Measurements from ENCODE around the gene ZNF221. TPM values are rescaled to one million over a fixed set of nuclear protein-coding genes. Genes with fewer than 3 reads are reported as not detected.
A peak's percentile ranks its signal among the peaks of the same experiment; 100 is the strongest.

ZNF221 gene
- total RNA-seq, 1 experiment from 2014 or later, result 2.8 TPM

GRCh38 chr19:44002566-44003460 is 51.8 kb downstream of the ZNF221 start, which contains the start of gene ZNF230:
Gene ZNF230 (plus strand): TSS chr19:44002957. CDS start chr19:44007079, 4,122 bp downstream.
- CTCF ChIA-PET, result no interaction called here
- TSS peak; percentile 93 for BruUV-seq (replicated peaks)
- peak within 1 kb of the TSS; percentile 93 for H3K27ac ChIP-seq (ENCODE audit: low read length)

More at GRCh38 chr19:44002566-44003460, 51.8 kb downstream of the ZNF221 start, which contains the start of gene ZNF230:
- H3K4me3 ChIP-seq (ENCODE audit: low read depth in 2 of 2, low read length in 2 of 2), result peak within 1 kb of the TSS; percentile 73 to 92
- no peaks in the 10 kb centered on the region for H3K9me3 ChIP-seq (ENCODE audit: control insufficient read depth, insufficient read depth, low read depth, low read length)
- peaks cover 3% of the 10 kb centered on the region; the same call in 1 of the 2 replicates for H3K36me3 ChIP-seq (ENCODE audit: control insufficient read depth, insufficient read depth, low read length)
- POLR2A ChIA-PET, result no interaction called here
- ATAC-seq (peak; percentile 99), DNase-seq (ENCODE audit: low read depth, low spot score) (peak; percentile 80)
- intact Hi-C loops (cut with micrococcal nuclease; ENCODE audit: unreplicated experiment) (no loop called here), in situ Hi-C loops (cut with HindIII; ENCODE audit: low pct_unique_long_range_greater_than_20kb, low sequenced_read_pairs) (no loop called here)
- no peaks in the 10 kb centered on the region for H3K27me3 ChIP-seq (ENCODE audit: control insufficient read depth, insufficient read depth, low read length)
- H3K4me1 ChIP-seq (ENCODE audit: control insufficient read depth, insufficient read depth, low read length), result no peaks in the 10 kb centered on the region; the same call in none of the 2 replicates
- TF ChIP-seq CTCF (IDR thresholded peaks at IDR 0.05), result no peak
- peak; percentile 60; the same call in 1 of the 2 replicates for TF ChIP-seq SIN3A (IDR thresholded peaks at IDR 0.05; ENCODE audit: borderline replicate concordance, insufficient read depth, low read depth, low read length)
- TF ChIP-seq POLR2AphosphoS5 (IDR thresholded peaks at IDR 0.05; ENCODE audit: low read depth, low read length), result peak; percentile 52; the same call in 1 of the 2 replicates
- TF ChIP-seq TCF7L2 (IDR thresholded peaks at IDR 0.05; ENCODE audit: low read depth, low read length), result peak; percentile 62
- no peak for TF ChIP-seq REST (IDR thresholded peaks at IDR 0.05; ENCODE audit: insufficient read depth in 1 of 2, low read depth in 2 of 2, low read length in 1 of 2)
